ENCODE results near the gene DNHD1. TPM values are rescaled to one million over a fixed set of nuclear protein-coding genes. Genes with fewer than 3 reads are reported as not detected.

The DNHD1 gene
- total RNA-seq, 2 donors from 2014 or later, result 4.4 to 7.6 TPM

GRCh38 chr11:6474806-6475500 lies 22.1 kb upstream of the DNHD1 start:
- ATAC-seq, result no peak
- intact Hi-C loops (cut with DNase I), result loop anchor here in 1 of 2 donors (10.0 kb wide), 1 partner anchor 240 kb away; the partner anchor contains the start of genes CNGA4 and FHIP1B
- DNase-seq, result no peak

- ATAC-seq (no peak), DNase-seq (no peak)
- intact Hi-C loops (cut with DNase I), result loop anchor here in 1 of 2 donors (10.0 kb wide), 1 partner anchor 241 kb away; the partner anchor contains the start of genes CNGA4 and FHIP1B
These were observed 21.1 kb upstream of the DNHD1 start for GRCh38 chr11:6475936-6476335.

GRCh38 chr11:6476571-6476970 lies 20.5 kb upstream of the DNHD1 start:
- ATAC-seq (no peak), DNase-seq (no peak)
- intact Hi-C loops (cut with DNase I), result loop anchor here in 1 of 2 donors (10.0 kb wide), 1 partner anchor 242 kb away; the partner anchor contains the start of genes CNGA4 and FHIP1B

GRCh38 chr11:6480299-6480914 lies 16.7 kb upstream of the DNHD1 start:
- ATAC-seq (no peak), DNase-seq (no peak)
- intact Hi-C loops (cut with DNase I), result no loop called here

GRCh38 chr11:6481012-6481923 lies 15.8 kb upstream of the DNHD1 start, which contains the start of the genes ARFIP2 and TIMM10B:
Gene ARFIP2 (minus strand): TSS chr11:6481331. CDS start chr11:6480421, 910 bp downstream.
Gene TIMM10B (plus strand): TSS chr11:6481501. CDS start chr11:6481517, 16 bp downstream.
- intact Hi-C loops (cut with DNase I), result no loop called here

GRCh38 chr11:6481924-6482275 lies 15.2 kb upstream of the DNHD1 start:
- intact Hi-C loops (cut with DNase I), result no loop called here
- ATAC-seq, result peak in 1 of 2 donors; percentile 7
- DNase-seq, result no peak

More at GRCh38 chr11:6481012-6481923, 15.8 kb upstream of the DNHD1 start, which contains the start of the genes ARFIP2 and TIMM10B:
- ATAC-seq, result peak; percentile 98 to 99
- peak; percentile 99 for DNase-seq

GRCh38 chr11:6482441-6482840 lies 14.6 kb upstream of the DNHD1 start:
- intact Hi-C loops (cut with DNase I), result no loop called here
- DNase-seq (no peak), ATAC-seq (no peak)

- no peak for DNase-seq
- intact Hi-C loops (cut with DNase I), result no loop called here
- ATAC-seq, result no peak
These were observed 14.1 kb upstream of the DNHD1 start for GRCh38 chr11:6483015-6483414.

- intact Hi-C loops (cut with DNase I), result no loop called here
- no peak for DNase-seq
- ATAC-seq, result no peak
These were observed 11.4 kb upstream of the DNHD1 start for GRCh38 chr11:6485661-6486060.

- intact Hi-C loops (cut with DNase I), result no loop called here
- no peak for DNase-seq
- no peak for ATAC-seq
These were observed 10.8 kb upstream of the DNHD1 start for GRCh38 chr11:6486256-6486655.

- ATAC-seq (no peak), DNase-seq (no peak)
- intact Hi-C loops (cut with DNase I), result no loop called here
These were observed 10.1 kb upstream of the DNHD1 start for GRCh38 chr11:6486938-6487337.

GRCh38 chr11:6488342-6488741 lies 8.7 kb upstream of the DNHD1 start:
- DNase-seq (no peak), ATAC-seq (no peak)
- intact Hi-C loops (cut with DNase I), result no loop called here

- no peak for ATAC-seq
- intact Hi-C loops (cut with DNase I), result no loop called here
- no peak for DNase-seq
These were observed 8.3 kb upstream of the DNHD1 start for GRCh38 chr11:6488821-6489220.

- intact Hi-C loops (cut with DNase I), result no loop called here
- DNase-seq, result no peak
- ATAC-seq, result no peak
These were observed 7.8 kb upstream of the DNHD1 start for GRCh38 chr11:6489306-6489705.

- peak; percentile 79 to 87 for ATAC-seq
- intact Hi-C loops (cut with DNase I), result no loop called here
- peak; percentile 49 for DNase-seq
These were observed 1.0 kb downstream of the DNHD1 start for GRCh38 chr11:6498121-6498520.

- ATAC-seq, result no peak
- intact Hi-C loops (cut with DNase I), result no loop called here
- no peak for DNase-seq
These were observed 1.5 kb downstream of the DNHD1 start for GRCh38 chr11:6498544-6498943.

GRCh38 chr11:6502382-6502781 lies 5.3 kb downstream of the DNHD1 start:
- intact Hi-C loops (cut with DNase I), result loop anchor here (5.0 to 10.0 kb wide), 3 partner anchors 58 to 120 kb away; partner anchors contain the start of gene HPX (in 1 of the 2)
- DNase-seq, result no peak
- no peak for ATAC-seq

GRCh38 chr11:6504166-6504565 lies 7.1 kb downstream of the DNHD1 start:
- intact Hi-C loops (cut with DNase I), result loop anchor here (5.0 to 10.0 kb wide), 3 partner anchors 59 to 122 kb away; partner anchors contain the start of gene HPX (in 1 of the 2)
- DNase-seq (no peak), ATAC-seq (no peak)

- intact Hi-C loops (cut with DNase I), result loop anchor here in 1 of 2 donors (10.0 kb wide), 1 partner anchor 61 kb away; the partner anchor contains the start of gene HPX
- no peak for DNase-seq
- peak; percentile 59 to 80 for ATAC-seq
These were observed 8.6 kb downstream of the DNHD1 start for GRCh38 chr11:6505577-6506240.

Data from left cardiac atrium (tissue), 4 donors.